PC-9 (cell line): ENCODE results near the gene IHH.

Source experiments
- EZH2 ChIP-seq: fragments of 200-600 bp; sonication (generic); IDR thresholded peaks from 2 replicates; pipeline ENCODE4 v1.8.0; 2017; ENCODE audit warnings: antibody characterized with exemption, low read depth
- TF ChIP-seq, protein P1 (sequence below): fragments of 200-600 bp; sonication (generic); conservative IDR thresholded peaks from 2 replicates; pipeline ENCODE4 v1.6.1; 2017; ENCODE audit warnings: mixed run types, antibody characterized with exemption, mild to moderate bottlenecking, moderate library complexity

DNA sequence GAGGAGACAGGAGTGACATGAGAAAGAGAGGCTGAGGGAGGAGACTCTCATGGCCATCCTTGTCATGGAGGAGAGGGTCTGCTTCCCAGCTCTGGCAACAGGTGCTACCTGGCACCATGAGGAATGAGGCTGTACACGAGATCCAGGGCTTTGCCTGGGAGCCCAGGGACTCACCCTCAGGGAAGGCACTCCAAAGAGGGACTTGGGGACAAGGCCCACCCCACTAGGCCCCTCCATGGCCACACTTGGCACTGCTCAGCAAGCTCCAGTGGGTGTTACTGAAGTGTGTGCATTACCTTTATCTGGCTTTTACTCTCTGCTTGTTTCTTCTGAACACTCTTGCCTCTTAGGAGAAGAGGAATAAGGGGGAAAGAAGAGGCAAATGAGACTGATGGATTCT, 22.1 kb downstream of the IHH start:
- TF ChIP-seq, protein P1, sequence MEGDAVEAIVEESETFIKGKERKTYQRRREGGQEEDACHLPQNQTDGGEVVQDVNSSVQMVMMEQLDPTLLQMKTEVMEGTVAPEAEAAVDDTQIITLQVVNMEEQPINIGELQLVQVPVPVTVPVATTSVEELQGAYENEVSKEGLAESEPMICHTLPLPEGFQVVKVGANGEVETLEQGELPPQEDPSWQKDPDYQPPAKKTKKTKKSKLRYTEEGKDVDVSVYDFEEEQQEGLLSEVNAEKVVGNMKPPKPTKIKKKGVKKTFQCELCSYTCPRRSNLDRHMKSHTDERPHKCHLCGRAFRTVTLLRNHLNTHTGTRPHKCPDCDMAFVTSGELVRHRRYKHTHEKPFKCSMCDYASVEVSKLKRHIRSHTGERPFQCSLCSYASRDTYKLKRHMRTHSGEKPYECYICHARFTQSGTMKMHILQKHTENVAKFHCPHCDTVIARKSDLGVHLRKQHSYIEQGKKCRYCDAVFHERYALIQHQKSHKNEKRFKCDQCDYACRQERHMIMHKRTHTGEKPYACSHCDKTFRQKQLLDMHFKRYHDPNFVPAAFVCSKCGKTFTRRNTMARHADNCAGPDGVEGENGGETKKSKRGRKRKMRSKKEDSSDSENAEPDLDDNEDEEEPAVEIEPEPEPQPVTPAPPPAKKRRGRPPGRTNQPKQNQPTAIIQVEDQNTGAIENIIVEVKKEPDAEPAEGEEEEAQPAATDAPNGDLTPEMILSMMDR: no peak
- TF ChIP-seq EZH2: no peak
